Tibial nerve (tissue), 4 donors: ENCODE measurements around the gene CDH5. TPM values are rescaled to one million over a fixed set of nuclear protein-coding genes. Genes with fewer than 3 reads are reported as not detected.

Source experiments
- DNase-seq, 2 donors: peaks; one replicate each; pipeline ENCODE4 v3.0.0-alpha.2; 2019; ENCODE audit warnings: low spot score in 2 of 2
- H3K27ac ChIP-seq, 4 donors: fragments of 200-600 bp; sonication (generic) in 3 of 4; one replicate each; pipeline ENCODE4 v1.5.1; 2017 to 2019; ENCODE audit warnings: mild to moderate bottlenecking in 1 of 4
- H3K27me3 ChIP-seq, 2 donors: fragments of 200-600 bp; sonication (generic) in 1 of 2; one replicate each; pipeline versions ENCODE4 v1.5.1 to v1.6.0; 2017 to 2019
- H3K36me3 ChIP-seq, 3 donors: fragments of 200-600 bp; sonication (generic); one replicate each; pipeline ENCODE4 v1.5.1; 2018 to 2019
- H3K4me1 ChIP-seq, 4 donors: fragments of 200-600 bp; sonication (generic) in 3 of 4; one replicate each; pipeline ENCODE4 v1.5.1; 2017 to 2019
- H3K4me3 ChIP-seq, 4 donors: fragments of 200-600 bp; sonication (generic) in 3 of 4; one replicate each; pipeline ENCODE4 v1.5.1; 2017 to 2019; ENCODE audit warnings: mild to moderate bottlenecking in 1 of 4, moderate library complexity in 1 of 4
- H3K9me3 ChIP-seq, 4 donors: fragments of 200-600 bp; sonication (generic) in 3 of 4; one replicate each; pipeline ENCODE4 v1.5.1; 2017 to 2019
- EP300 ChIP-seq, 2 donors: sonication (generic); formaldehyde crosslinking; IDR thresholded peaks; one replicate each; pipeline ENCODE4 v1.6.1; 2017; ENCODE audit warnings: antibody characterized with exemption in 2 of 2, mild to moderate bottlenecking in 1 of 2
- POLR2A ChIP-seq, 2 donors: fragments of 450-650 bp; IDR thresholded peaks; one replicate each; pipeline ENCODE4 v1.6.1; 2017; ENCODE audit warnings: antibody characterized with exemption in 2 of 2, mild to moderate bottlenecking in 2 of 2, moderate library complexity in 2 of 2
- WGBS, 2 donors: methylation state at CpG; one replicate each; pipeline ENCODE4 v1.1.5; 2018; 5-methylcytosine and 5-hydroxymethylcytosine counted together
- total RNA-seq, 4 donors: library from RNA; depleted of rRNA; stranded (reverse); fragments of >200 nt; gene quantifications; one replicate each; pipeline ENCODE4 v1.1.0, GENCODE V29; 2016
- TF ChIP-seq, protein P1 (sequence below), 5 experiments: fragments of 200-600 bp in 3 of 5; fragments of 450-650 bp in 2 of 5; sonication (generic) in 3 of 5; IDR thresholded peaks; one replicate each; pipeline ENCODE4 v1.5.1; 2016 to 2019; ENCODE audit warnings: antibody characterized with exemption in 5 of 5, mild to moderate bottlenecking in 3 of 5, moderate library complexity in 2 of 5

Gene CDH5
- total RNA-seq, 4 donors from 2014 or later: 47.3 to 79.3 (median 67.0) TPM

DNA sequence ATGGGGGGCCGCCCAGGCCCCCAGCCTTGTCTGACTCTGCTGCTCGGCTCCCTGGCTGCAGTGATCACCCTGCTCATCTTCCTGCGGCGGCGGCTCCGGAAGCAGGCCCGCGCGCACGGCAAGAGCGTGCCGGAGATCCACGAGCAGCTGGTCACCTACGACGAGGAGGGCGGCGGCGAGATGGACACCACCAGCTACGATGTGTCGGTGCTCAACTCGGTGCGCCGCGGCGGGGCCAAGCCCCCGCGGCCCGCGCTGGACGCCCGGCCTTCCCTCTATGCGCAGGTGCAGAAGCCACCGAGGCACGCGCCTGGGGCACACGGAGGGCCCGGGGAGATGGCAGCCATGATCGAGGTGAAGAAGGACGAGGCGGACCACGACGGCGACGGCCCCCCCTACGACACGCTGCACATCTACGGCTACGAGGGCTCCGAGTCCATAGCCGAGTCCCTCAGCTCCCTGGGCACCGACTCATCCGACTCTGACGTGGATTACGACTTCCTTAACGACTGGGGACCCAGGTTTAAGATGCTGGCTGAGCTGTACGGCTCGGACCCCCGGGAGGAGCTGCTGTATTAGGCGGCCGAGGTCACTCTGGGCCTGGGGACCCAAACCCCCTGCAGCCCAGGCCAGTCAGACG, 36.2 kb downstream of the CDH5 start:
- TF ChIP-seq, protein P1, sequence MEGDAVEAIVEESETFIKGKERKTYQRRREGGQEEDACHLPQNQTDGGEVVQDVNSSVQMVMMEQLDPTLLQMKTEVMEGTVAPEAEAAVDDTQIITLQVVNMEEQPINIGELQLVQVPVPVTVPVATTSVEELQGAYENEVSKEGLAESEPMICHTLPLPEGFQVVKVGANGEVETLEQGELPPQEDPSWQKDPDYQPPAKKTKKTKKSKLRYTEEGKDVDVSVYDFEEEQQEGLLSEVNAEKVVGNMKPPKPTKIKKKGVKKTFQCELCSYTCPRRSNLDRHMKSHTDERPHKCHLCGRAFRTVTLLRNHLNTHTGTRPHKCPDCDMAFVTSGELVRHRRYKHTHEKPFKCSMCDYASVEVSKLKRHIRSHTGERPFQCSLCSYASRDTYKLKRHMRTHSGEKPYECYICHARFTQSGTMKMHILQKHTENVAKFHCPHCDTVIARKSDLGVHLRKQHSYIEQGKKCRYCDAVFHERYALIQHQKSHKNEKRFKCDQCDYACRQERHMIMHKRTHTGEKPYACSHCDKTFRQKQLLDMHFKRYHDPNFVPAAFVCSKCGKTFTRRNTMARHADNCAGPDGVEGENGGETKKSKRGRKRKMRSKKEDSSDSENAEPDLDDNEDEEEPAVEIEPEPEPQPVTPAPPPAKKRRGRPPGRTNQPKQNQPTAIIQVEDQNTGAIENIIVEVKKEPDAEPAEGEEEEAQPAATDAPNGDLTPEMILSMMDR (IDR thresholded peaks at IDR 0.05): no peak
- TF ChIP-seq EP300 (IDR thresholded peaks at IDR 0.05): no peak
- TF ChIP-seq POLR2A (IDR thresholded peaks at IDR 0.05): no peak
- WGBS, 2 donors: 85 to 88% methylated on average over 17 to 58 of the region's 61 CpGs
- Histone ChIP-seq H3K36me3 (peaks cover 0 to 28% (median 0%) of the 10 kb centered on the region in 3 donors), H3K27me3 (no peaks in the 10 kb centered on the region), H3K4me3 (no peak overlapping the region), H3K9me3 (peaks cover 0 to 3% (median 0%) of the 10 kb centered on the region in 4 donors), H3K4me1 (peaks cover 0 to 30% (median 4%) of the 10 kb centered on the region in 4 donors), H3K27ac (no peak overlapping the region)
- DNase-seq: no peak

DNA sequence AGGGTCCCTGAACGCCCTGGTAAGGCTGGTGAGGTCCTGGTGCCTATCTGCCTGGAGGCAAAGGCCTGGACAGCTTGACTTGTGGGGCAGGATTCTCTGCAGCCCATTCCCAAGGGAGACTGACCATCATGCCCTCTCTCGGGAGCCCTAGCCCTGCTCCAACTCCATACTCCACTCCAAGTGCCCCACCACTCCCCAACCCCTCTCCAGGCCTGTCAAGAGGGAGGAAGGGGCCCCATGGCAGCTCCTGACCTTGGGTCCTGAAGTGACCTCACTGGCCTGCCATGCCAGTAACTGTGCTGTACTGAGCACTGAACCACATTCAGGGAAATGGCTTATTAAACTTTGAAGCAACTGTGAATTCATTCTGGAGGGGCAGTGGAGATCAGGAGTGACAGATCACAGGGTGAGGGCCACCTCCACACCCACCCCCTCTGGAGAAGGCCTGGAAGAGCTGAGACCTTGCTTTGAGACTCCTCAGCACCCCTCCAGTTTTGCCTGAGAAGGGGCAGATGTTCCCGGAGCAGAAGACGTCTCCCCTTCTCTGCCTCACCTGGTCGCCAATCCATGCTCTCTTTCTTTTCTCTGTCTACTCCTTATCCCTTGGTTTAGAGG, 37.1 kb downstream of the CDH5 start:
- TF ChIP-seq, protein P1 (IDR thresholded peaks at IDR 0.05): no peak
- TF ChIP-seq POLR2A (IDR thresholded peaks at IDR 0.05): no peak
- TF ChIP-seq EP300 (IDR thresholded peaks at IDR 0.05): no peak
- Histone ChIP-seq H3K4me3 (no peak overlapping the region), H3K27me3 (no peaks in the 10 kb centered on the region), H3K36me3 (peaks cover 0 to 25% (median 0%) of the 10 kb centered on the region in 3 donors), H3K9me3 (peaks cover 0 to 3% (median 0%) of the 10 kb centered on the region in 4 donors), H3K4me1 (peaks cover 0 to 40% (median 4%) of the 10 kb centered on the region in 4 donors), H3K27ac (no peak overlapping the region)
- no peak for DNase-seq
- WGBS, 2 donors: 83 to 84% methylated on average over 5 of the region's 5 CpGs

DNA sequence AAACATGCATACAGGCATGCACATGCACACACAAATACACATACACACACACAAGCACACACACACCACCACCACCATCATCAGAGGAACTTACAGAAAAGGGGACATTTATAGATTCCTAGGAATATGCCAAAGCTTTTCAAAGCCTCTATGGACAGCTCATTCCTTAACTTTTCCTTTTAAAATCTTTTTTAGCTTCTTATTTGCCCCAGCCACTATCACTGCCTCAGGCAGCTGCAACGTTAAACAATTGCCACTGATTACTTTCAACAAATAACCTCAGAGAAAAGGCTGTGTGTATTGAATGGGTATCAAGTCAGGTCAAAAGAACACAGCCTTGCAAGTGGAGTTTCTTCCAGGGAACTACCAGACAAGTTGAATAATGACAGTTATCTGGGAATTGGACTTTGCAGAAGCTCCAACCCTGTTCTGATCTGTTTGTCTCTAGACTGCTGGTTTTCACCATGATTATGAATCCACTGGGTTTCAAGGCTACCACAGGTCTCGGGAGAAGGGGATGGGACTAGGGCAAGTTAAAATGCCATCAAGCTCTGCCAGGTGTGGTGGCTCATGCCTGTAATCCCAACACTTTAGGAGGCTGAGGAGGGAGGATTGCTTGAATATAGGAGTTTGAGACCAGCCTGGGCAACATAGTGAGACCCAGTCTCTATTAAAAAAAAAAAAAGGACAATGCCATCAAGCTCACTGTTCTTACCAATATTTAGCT, 38.7 kb downstream of the CDH5 start:
- Histone ChIP-seq H3K36me3 (peaks cover 0 to 27% (median 0%) of the 10 kb centered on the region in 3 donors), H3K9me3 (peaks cover 0 to 3% (median 0%) of the 10 kb centered on the region in 4 donors), H3K4me3 (no peak overlapping the region), H3K4me1 (peaks cover 0 to 36% (median 4%) of the 10 kb centered on the region in 4 donors), H3K27me3 (no peaks in the 10 kb centered on the region), H3K27ac (no peak overlapping the region)
- no peak for DNase-seq
- no peak for TF ChIP-seq EP300 (IDR thresholded peaks at IDR 0.05)
- TF ChIP-seq, protein P1 (IDR thresholded peaks at IDR 0.05): no peak
- no peak for TF ChIP-seq POLR2A (IDR thresholded peaks at IDR 0.05)
- 79 to 82% methylated on average over 2 of the region's 2 CpGs for WGBS, 2 donors

DNA sequence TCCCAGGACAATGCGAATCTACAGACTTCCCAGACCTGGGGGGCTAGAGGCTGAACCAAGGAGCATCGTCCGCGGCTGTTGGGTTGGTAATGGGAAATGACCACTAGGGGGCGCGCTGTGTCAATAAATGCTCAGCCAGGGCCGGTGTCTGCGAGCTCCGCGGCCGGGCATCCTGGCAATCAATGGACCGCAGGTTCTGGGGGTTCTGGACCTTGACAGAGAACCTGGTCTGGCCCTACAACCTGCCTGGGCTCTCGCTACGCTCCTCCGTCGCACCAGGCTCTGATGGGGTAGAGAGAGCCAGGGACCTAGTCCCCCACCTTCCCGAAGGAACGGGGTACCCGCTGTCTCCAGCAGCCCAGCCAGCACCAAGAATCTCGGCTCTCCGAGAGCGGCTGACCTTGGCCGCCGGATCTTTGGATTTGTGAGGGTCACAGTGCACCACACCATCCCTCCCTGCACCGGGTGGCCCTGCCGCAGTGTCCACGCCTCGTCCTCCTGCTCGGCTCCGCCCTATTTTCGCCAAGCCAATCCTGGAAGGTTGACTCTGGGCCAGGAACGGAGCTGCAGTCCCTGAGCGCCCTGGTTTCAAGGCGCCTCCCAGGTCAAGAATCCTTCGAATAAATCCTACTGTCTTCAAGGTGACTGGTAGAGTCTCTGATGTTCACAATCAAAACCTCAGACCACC, 40.2 kb downstream of the CDH5 start:
- Histone ChIP-seq H3K4me1 (peaks cover 0 to 28% (median 4%) of the 10 kb centered on the region in 4 donors), H3K27ac (peak overlapping the region in 2 of 4 donors; percentile 11 to 59), H3K27me3 (no peaks in the 10 kb centered on the region), H3K9me3 (peaks cover 0 to 11% (median 0%) of the 10 kb centered on the region in 4 donors), H3K4me3 (peak overlapping the region; percentile 38 to 61 (median 50)), H3K36me3 (peaks cover 0 to 38% (median 0%) of the 10 kb centered on the region in 3 donors)
- peak; percentile 85 to 94 for DNase-seq
- TF ChIP-seq EP300 (IDR thresholded peaks at IDR 0.05): no peak
- TF ChIP-seq, protein P1 (IDR thresholded peaks at IDR 0.05): peak; percentile 83 to 96 (median 89)
- WGBS, 2 donors: 0% methylated on average over 29 to 34 of the region's 35 CpGs
